Hematopoietic multipotent progenitor cell treated with erythropoietin and hydrocortisone succinate and interleukin-3 and kit ligand, for 8 days (in vitro differentiated cells): ENCODE measurements around the gene HS6ST3.
"Not testable (repeated sequence)": the region's sequence is repeated elsewhere in the genome, so short reads cannot be mapped to it uniquely, and the experiment has no call there.

Experiments
- DNase-seq: peaks from one replicate; pipeline ENCODE4 v3.0.0-alpha.2; 2015

HS6ST3 gene

DNA sequence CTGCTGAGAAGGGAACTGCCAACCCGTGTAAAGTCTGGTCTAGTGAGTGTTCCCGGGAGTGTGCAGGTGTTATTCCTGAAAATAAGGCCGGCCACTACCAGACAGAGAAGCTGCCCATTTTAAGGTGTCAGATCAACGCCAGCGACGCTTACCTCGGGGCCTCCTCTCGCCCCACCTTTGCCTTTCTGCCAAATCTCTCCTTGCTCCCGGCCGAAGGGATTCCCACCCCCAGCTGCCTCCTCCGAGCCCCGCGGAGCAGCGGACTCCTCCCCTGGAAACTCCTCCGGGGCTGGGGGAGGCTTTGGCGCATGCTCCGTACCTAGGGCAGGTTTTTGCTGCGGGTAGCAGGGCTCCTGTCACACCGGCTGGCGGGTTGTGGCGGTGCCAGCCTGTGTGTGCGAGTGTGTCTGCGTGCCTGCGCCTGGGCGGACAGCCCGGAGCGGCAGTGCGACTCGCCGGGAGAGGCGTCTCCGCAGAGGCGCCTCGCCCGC, at the start of gene HS6ST3:
HS6ST3 (plus strand) TSS at position 359 of the 491 bp plus-strand sequence.
- no peak for DNase-seq

DNA sequence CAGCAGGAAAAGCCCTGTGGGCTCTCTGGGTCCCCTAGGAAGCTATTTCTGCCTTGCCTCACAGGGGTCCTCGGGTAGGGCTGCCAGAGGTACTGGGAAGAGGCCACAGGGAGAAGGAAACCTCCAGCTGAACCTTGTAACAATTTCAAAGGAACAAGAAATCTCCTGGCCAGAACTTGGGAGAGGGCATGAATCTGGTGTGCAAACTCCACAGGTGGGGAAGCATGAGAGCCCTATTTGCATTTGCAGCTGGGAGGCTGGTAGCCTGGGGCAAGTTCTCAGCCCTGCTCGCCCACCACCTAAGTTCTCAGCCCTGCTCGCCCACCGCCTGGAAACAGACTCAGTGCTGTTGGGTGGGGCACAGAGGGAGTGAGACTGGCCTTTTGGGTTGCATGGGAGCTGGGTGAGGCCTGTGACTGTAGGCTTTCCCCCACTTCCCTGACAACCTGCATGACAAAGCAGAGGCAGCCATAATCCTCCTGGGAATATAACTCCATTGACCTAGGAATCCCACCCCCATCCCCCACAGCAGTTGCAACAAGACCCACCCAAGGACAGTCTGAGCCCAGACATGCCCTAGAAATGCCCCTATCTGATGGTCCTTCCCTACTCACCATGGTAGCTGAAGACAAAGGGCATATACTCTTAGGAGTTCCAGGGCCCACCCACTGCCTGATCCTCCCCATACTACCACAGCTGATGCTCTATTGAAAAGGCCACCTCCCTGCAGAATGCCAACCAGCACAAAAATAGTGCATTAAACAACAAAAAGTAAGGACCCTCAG, 48.4 kb upstream of the HS6ST3 start:
- no peak for DNase-seq

DNA sequence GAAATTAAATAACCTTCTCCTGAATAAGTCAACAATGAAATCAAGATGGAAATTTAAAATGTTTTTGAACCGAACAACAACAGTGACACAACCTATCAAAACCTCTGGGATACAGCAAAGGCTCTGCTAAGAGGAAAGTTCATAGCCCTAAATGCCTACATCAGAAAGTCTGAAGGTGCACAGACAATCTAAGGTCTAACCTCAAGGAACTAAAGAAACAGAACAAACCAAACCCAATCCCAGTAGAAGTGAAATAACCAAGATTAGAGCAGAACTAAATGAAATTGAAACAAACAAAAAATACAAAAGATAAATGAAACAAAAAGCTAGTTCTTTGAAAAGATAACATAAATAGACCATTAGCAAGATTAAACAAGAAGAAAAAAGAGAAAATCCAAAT, 45.7 kb upstream of the HS6ST3 start:
- DNase-seq = no peak

DNA sequence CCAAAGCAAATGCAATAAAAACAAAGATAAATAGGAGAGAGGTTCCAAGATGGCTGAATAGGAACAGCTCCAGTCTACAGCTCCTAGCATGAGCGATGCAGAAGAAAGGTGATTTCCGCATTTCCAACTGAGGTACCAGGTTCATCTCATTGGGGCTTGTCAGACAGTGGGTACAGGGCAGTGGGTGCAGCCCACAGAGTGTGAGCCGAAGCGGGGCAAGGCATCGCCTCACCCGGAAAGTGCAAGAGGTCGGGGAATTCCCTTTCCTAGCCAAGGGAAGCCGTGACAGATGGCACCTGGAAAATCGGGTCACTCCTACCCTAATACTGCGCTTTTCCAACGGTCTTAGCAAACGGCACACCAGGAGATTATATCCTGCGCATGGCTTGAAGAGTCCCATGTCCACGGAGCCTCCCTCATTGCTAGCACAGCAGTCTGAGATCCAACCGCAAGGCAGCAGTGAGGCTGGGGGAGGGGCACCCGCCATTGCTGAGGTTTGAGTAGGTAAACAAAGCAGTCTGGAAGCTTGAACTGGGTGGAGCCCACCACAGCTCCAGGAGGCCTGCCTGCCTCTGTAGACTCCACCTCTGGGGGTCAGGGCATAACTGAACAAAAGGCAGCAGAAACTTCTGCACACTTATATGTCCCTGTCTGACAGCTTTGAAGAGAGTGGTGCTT, 43.3 kb upstream of the HS6ST3 start:
- not testable (repeated sequence) for DNase-seq

DNA sequence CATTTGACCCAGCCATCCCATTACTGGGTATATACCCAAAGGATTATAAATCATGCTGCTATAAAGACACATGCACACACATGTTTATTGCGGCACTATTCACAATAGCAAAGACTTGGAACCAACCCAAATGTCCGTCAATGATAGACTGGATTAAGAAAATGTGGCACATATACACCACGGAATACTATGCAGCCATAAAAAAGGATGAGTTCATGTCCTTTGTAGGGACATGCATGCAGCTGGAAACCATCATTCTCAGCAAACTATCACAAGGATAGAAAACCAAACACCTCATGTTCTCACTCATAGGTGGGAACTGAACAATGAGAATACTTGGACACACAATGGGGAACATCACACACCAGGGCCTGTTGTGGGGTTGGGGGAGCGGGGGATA, 39.0 kb upstream of the HS6ST3 start:
- not testable (repeated sequence) for DNase-seq

DNA sequence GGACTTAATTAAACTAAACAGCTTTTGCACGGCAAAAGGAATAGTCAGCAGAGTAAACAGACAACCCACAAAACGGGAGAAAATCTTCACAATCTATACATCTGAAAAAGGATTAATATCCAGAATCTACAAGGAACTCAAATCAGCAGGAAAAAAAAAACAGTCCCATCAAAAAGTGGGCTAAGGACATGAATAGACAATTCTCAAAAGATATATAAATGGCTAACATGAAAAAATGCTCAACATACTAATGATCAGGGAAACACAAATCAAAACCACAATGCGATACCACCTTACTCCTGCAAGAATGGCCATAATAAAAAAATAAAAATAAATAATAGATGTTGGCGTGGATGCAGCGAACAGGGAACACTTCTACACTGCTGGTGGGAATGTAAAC, 38.4 kb upstream of the HS6ST3 start:
- not testable (repeated sequence) for DNase-seq

DNA sequence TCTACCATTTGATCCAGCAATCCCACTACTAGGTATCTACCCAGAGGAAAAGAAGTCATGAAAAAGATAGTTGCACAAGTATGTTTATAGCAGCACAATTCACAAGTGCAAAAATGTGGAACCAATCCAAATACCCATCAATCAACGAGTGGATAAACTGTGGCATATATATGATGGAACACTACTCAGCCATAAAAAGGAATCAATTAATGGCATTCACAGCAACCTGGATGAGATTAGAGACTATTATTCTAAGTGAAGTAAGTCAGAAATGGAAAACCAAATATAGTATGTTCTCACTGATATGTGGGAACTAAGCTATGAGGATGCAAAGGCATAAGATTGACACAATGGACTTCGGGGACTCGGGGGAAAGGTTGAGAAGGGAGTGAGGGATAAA, 38.0 kb upstream of the HS6ST3 start:
- DNase-seq = peak; percentile 9

DNA sequence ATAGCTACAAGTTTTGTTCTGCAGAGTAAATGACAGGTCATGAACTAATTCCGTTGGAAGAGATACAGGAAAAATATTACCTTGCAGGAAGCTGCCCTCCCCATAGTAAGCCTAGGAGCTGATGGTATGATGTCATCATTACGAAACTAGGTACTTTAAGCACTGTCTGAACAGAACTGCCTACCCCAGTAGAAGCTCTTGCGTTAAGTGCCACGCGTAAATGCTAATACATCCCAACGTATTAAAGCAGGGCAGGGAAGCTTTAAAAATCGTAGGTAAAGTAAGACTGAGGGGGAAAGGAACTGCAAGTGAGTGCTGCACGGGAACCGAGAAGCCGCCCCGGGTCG, 37.3 kb upstream of the HS6ST3 start:
- peak; percentile 63 for DNase-seq

DNA sequence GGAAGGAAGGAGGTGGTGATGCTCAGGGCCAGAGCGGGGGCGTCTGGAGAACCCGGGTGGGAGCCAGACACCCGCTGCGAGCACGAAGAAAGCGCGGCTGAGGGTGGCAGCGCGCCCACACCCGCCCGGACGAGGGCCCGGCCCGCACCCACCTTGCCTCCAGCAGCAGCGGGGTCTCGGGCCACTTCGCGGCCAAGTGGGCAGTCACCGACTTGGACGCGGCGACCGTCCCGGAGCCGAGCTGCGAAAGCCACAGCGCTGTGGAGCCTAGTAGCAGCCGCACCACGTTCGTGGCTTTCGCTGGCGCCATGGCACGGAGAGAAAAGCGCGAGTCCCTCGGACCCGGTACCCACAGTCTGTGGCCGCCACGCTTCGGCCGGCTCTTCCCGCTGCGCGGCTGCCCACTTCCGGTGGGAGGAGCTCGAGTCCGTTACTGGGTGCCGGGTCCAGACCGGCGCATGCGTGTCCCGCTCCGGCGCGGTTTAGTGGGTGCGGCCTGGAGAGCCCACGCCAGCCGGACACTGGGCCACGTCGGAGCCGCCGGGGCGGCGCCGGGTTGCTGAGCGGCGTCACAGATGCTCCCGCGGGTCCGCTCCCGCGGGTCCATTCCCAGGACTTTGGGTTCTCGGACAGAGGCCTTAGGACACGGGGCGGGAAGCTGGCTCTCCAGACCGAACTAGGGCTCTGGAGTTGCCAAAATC, 36.8 kb upstream of the HS6ST3 start, which contains the start of gene UGGT2:
UGGT2 (minus strand) TSS at position 399 of the 701 bp plus-strand sequence; CDS start at position 310, 89 bp downstream.
- peak; percentile 90 for DNase-seq

DNA sequence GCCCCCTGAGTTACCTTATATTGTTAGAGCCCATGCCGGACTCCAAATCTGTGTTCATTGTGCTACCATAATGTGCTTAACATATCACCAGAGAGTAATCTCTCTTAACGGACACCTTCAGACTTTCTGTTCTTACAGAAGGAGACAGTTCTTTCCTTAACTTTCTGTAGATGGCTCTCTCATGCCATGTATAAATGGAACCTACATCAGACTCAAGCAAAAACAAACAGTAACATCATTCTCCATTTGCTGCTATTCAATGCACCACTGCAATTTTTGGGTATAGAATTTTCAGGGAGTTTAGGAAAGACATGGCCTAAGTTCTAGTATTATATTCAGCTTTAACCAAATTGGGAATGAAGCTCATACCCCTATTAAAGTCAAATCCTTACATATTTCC, 24.1 kb upstream of the HS6ST3 start:
- no peak for DNase-seq

DNA sequence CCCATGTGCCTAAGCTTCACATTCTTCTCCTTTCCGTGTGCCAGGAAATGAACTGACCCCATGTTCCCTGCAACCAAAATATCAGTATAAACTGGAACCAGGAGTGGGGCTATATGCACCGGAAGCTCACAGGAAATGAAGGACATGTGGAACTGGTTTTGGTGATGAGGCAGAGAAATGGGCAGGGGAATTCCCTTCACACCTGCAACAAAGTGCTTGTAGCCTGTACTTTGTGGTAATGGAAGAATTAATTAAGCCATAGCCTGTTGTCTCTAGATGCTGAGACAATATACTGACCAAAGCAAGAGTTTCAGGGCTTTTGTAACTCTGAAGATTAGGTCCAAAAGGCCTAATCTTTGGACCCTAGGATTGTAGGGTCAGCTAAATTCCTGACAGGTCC, 21.2 kb upstream of the HS6ST3 start:
- no peak for DNase-seq

DNA sequence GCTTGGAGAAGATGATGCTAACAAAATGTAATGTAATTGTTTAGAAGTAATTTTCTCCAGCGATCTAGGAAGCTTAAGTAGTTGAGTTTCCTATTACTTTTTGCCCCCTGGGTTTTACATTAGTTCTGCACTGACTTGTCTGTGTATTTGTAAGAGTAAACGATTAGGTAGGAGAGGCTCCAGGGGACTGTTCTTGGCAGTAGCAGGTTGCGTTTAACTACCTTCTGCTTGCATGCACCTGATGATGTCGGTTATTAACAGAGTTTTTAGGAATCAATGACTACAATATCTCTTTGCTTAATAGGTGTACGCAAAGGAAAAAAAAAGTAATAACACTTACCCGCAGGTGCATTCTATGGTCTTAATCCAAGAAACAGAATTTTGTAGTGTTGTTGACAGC, 18.4 kb upstream of the HS6ST3 start:
- DNase-seq = no peak

DNA sequence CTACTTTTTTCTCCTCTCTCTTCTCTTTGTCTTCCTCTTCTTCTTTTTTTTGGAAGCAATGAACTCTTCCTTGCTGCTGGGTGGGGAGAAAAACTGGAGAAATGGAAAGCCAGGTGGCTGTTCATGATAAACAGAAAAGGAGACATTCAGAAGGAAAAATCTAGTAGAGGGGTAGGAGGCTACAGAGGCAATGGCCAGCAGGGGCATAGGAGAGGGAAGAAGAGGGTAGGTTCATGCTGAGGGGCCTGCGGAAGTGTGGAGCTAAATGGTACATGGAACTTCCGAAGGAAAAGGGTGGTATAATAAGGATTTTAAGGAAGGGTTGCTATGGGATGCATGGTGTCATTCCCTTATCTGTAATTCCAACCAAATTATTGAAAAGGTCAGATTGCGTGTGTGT, 17.5 kb upstream of the HS6ST3 start:
- DNase-seq = no peak

DNA sequence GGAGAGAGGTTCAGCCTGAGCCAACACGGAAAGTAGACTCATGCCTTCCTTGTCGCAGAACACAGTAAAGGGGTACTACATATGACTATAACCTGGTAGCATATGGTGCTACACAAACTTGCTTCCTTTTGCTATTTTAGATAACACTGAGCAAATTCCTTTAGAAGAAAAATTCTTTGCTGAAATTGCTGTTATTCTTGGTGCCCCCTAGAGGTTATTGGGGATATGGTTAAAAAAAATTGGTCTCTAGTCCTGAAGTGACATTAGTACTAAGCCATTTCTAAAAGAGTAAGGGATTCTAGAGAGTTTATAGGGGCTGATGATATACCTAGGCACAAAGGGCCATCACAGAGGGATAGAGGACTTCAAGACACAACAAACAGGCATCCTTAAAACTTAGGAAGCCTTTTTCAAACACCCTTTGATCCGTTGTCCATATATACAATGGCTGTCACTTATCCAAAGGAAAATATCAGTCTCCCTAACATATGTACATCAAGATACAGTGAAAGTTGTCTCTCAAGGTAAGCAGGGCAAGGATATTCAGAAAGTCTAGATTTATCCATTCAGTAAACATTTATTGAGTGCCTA, 13.9 kb upstream of the HS6ST3 start:
- DNase-seq = peak; percentile 37

DNA sequence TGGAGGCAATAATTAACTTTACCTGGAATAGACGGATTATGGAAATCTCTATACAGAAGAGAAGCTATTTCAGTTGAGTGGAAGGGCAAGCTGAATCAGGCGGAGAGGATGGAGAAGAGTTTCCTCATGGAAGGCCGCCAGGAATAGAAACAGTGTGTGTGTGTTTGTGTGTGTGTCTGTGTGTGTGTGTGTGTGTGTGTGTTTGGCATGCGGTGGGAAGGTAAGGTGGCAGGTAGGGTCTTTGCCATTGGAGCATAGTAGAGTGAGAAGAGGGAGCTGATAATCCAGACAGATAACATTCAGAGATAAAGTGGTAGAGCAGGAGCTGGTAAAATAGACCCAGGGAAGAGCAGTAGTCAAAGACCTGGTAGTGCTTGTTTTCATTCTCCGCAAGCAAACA, 9.2 kb upstream of the HS6ST3 start:
- DNase-seq = no peak

DNA sequence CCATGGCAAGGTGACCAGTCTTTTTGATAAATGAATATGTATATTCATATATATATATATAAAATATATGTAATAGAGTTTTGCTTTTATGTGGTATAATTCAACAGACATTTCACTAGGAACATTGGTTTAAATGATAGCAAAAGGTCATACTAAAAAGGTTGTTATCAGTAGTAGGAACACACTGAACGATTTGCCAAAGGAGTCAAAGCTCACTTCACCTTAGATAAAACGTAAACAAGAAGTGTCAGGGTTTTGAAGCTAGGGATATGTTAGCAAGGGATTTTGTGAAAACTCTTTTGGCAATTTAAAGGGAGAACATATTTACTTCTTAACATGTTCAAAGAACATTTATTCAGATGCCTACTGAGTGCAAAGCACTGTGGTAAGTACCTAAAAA, 8.0 kb upstream of the HS6ST3 start:
- DNase-seq = no peak

DNA sequence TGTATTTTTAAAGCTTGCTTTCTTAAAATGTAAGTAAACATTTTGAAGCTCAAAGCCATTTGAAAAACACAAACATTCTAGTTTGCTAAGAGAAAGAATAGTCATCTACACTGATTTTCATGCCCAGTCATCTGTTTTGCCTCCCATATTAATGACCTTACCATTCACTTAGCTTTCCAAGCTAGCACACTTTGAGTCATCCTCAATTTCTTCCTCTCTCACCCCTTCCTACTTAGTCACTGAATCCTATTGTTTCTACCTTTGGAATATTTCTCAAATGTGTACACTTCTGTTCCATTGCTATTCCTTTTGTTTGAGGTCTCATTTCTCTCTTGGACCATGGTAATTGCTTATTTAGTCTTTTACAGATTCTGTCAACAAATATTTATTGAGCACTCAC, 7.3 kb upstream of the HS6ST3 start:
- no peak for DNase-seq

DNA sequence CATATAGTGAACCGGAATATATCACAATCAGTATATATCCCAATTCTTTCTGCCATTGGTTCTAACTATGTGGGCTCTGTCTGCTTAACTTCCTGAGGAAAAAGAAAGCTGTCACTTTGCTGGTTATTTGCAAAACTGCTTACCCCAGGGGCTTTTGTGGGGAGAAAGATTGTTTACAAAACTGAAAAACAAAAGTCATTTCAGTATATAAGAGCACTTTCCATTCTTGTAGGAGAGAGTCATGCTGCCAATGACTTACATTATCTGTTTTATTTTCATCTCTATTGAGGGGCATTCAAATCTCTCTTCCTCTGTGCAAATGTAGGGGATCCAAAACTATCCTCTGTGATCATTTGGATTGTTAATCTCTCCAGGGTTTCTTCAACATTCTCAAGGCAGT, 3.2 kb upstream of the HS6ST3 start:
- DNase-seq = no peak

DNA sequence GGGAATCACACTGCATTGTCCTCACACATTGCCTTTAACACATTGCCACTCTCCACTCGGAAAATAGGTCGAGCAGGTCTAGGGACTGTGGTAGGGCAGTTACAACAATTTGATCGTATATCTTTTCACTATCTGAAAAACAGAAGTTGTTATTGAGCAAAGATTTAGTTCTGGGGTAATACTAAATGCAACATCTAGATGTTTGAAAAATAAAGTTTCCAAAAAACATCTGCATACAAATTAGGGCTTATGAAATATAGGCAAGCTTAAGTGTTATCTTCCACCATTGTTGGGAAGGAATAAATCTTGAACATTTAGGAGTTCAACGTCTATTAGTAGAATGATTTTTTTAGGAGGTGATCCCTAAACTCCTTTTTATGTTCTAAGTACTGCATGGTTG, 768 bp upstream of the HS6ST3 start:
- DNase-seq = no peak

DNA sequence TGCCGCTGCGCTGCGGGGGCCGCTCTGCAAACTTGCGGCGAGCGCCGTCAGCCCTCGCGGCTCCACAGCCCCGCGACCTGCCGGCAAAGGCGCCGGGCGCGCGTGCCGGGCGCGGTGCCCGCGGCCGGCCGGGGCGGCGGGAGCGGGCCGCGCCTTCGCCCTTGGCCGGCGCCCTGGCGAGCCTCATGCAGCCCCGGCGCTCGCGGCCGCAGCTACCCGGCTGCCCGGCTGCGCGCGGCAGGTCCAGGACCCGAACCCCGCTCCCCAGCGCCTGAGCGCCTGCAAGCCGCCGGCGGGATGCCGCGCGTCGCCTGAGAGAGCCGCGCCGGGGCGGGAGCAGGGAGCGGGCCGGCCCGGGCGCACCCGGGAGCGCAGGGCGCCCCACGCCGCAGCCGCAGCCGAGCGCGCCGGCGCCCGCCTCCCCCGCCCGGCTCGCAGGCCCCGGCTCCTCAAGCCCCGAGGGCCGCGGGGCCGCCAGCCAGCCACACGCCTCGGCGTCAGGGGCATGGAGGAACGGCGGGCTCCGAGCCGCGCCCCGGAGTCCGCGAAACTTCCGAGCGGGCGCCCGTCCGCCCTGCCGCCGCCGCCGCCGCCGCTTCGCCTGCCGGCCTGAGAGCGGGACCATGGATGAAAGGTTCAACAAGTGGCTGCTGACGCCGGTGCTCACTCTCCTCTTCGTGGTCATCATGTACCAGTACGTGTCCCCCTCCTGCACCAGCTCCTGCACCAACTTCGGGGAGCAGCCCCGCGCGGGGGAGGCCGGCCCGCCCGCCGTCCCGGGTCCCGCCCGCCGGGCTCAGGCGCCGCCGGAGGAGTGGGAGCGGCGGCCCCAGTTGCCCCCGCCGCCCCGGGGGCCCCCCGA, 564 bp downstream of the HS6ST3 start:
- DNase-seq = no peak

DNA sequence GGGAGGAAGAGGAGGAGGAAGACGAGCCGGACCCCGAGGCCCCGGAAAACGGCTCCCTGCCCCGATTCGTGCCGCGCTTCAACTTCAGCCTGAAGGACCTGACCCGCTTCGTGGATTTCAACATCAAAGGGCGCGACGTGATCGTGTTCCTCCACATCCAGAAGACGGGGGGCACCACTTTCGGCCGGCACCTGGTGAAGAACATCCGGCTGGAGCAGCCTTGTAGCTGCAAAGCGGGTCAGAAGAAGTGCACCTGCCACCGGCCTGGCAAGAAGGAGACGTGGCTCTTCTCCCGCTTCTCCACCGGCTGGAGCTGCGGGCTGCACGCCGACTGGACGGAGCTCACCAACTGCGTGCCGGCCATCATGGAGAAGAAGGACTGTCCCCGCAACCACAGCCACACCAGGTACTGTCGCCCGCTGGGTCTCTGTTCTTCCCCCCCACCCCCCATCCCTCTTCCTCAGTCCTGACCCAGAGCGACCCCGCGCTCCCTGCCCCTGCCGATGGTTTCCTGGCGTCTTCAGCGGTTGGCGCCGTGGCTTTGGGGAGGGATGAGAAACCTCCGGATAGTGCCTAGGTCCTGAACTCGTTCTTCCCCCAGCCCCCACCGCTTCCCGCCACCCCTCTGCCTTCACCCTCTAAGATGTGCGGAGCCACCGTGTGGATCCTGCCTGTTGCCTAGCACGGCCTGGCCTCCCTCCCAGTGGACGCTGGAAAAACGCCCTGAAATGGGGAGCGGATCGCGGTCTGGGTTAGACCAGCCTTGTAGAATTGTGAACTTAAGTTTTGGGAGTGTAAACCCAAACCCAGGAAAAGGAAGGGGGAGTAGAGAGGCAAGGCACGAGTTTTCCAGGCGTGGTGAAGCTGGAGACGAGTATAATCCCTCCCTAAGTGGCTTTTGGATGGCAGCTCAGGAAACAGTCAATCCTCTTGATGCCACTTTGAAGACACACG, 1.5 kb downstream of the HS6ST3 start:
- no peak for DNase-seq
